Activated naive CD4-positive, alpha-beta T cell treated with anti-CD3 and anti-CD28 coated beads, Interleukin-2, amount 50 U/mL, for 72 hours (primary cell): ENCODE results near the gene GTF3A. TPM values are rescaled to one million over a fixed set of nuclear protein-coding genes. Genes with fewer than 3 reads are reported as not detected.
"Not testable (repeated sequence)": the region's sequence is repeated elsewhere in the genome, so short reads cannot be mapped to it uniquely, and the experiment has no call there.

ENCODE experiments used
- ATAC-seq, 2 donors: fragments of 150-1000 bp; cut with Tn5 transposase; 2 replicates each; pipeline ENCODE4 v1.10.0; 2021; ENCODE audit warnings: mild to moderate bottlenecking in 2 of 2, moderate library complexity in 2 of 2
- DNase-seq, 2 donors: peaks; one replicate each; pipeline ENCODE4 v3.0.0; 2021 to 2022; ENCODE audit warnings: low spot score in 2 of 2
- H3K27ac Mint-ChIP-seq, 2 donors: one replicate each; pipeline ENCODE4 v1.8.0; 2022; ENCODE audit warnings: mild to moderate bottlenecking in 2 of 2, mixed read lengths in 2 of 2
- H3K36me3 Mint-ChIP-seq, 2 donors: one replicate each; pipeline ENCODE4 v1.8.0; 2022; ENCODE audit warnings: mixed read lengths in 2 of 2
- H3K9me3 Mint-ChIP-seq, 2 donors: one replicate each; pipeline ENCODE4 v1.8.0; 2022; ENCODE audit warnings: mixed read lengths in 2 of 2
- total RNA-seq, 2 donors: library from RNA; stranded (reverse); gene quantifications; one replicate each; pipeline ENCODE4 v1.2.3, GENCODE V29; 2022

The GTF3A gene
- total RNA-seq, 2 donors from 2014 or later, result 133 to 190 TPM

GRCh38 chr13:27400405-27400804 is 24.0 kb upstream of the GTF3A start:
- not testable (repeated sequence) for H3K9me3 Mint-ChIP-seq, H3K36me3 Mint-ChIP-seq, ATAC-seq, DNase-seq, H3K27ac Mint-ChIP-seq

DNA sequence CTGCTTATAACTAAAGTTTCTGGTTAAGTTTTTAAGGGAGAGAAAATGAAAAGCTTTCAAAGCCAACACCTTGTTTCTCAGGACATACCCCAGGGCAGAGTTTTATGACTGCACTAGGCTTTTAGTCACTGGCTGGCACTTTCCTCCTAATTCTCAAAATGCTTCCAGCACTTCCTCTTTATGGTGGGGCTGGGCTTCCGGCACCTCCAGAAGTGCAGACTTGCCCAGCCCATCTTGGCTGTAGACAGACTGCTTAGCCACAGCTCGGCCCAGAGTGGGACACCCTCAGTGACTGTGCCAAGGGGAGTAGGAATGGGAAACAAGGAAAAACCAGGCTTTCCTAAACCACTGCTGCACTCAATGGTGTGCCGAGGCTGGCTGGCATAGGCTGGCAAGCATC is 23.2 kb upstream of the GTF3A start:
- no peaks in the 10 kb centered on the region for H3K9me3 Mint-ChIP-seq
- no peaks in the 10 kb centered on the region for H3K36me3 Mint-ChIP-seq
- H3K27ac Mint-ChIP-seq, result no peak overlapping the region
- no peak for DNase-seq
- ATAC-seq, result no peak

DNA sequence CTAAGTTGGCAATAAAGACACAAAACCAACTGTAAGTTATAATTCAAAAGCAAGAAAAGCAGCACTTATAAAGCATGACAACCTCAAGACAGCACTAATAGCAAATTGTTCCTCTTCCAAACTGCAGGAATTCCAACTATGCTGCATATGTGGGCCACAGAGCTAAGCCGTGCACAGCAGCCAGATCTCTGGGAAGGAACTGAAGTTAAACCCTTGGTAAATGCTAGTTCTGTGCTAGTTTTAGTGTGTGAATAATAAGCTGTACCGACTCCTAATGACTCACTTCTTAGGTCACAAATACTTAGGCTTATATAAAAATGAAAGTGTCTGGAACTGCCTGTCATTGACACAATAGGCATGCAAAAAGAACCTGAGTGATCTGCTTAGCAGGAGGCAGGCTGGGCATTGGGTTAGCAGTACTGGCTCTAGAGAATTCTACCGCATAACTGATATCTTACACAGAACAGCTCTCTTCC is 21.2 kb upstream of the GTF3A start:
- Mint-ChIP-seq H3K36me3 (no peaks in the 10 kb centered on the region), H3K9me3 (no peaks in the 10 kb centered on the region), H3K27ac (no peak overlapping the region)
- DNase-seq (no peak), ATAC-seq (peak; percentile 34 to 76)

DNA sequence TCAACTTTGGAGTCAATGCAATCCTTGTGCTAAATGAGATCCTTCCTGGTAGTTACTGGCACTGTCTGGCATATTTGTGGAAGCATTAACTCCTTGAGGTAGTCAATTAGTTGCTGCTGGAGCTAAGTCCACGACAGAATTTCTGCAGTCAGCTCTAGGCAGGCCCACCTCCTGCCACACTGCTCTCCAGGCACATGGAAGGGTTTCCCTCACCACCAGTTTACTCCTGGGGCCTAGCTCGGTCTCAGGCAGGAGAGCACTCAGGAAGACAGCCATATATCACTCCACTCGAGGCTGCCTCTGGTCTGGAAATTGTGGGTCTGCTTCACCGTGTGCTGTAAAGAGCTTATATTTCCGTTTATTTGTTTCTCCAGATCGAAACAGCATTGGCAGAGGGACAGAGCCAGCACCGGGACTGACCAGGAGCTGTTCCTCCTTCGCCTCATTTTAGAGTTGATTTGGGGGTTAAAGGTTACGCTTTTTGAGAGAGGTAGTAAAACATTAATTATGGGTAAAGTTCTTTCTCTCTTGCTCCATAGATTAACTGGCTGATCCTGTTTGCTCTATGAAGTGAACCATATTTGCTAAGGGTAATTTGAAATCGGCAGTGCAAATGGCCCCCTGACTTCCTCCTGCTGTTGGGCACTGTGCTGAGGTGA is 20.6 kb upstream of the GTF3A start:
- ATAC-seq (no peak), DNase-seq (no peak)
- Mint-ChIP-seq H3K36me3 (no peaks in the 10 kb centered on the region), H3K9me3 (no peaks in the 10 kb centered on the region), H3K27ac (peak overlapping the region in 1 of 2 donors; percentile 58)

- H3K9me3 Mint-ChIP-seq, result no peaks in the 10 kb centered on the region
- H3K27ac Mint-ChIP-seq, result peak overlapping the region in 1 of 2 donors; percentile 58
Measured at GRCh38 chr13:27404680-27405079, 19.7 kb upstream of the GTF3A start.

GRCh38 chr13:27405546-27406134 is 18.8 kb upstream of the GTF3A start:
- no peaks in the 10 kb centered on the region for H3K9me3 Mint-ChIP-seq
- no peak for ATAC-seq
- no peak overlapping the region for H3K27ac Mint-ChIP-seq

More at GRCh38 chr13:27404680-27405079, 19.7 kb upstream of the GTF3A start:
- ATAC-seq (no peak), DNase-seq (no peak)
- H3K36me3 Mint-ChIP-seq, result no peaks in the 10 kb centered on the region

DNA sequence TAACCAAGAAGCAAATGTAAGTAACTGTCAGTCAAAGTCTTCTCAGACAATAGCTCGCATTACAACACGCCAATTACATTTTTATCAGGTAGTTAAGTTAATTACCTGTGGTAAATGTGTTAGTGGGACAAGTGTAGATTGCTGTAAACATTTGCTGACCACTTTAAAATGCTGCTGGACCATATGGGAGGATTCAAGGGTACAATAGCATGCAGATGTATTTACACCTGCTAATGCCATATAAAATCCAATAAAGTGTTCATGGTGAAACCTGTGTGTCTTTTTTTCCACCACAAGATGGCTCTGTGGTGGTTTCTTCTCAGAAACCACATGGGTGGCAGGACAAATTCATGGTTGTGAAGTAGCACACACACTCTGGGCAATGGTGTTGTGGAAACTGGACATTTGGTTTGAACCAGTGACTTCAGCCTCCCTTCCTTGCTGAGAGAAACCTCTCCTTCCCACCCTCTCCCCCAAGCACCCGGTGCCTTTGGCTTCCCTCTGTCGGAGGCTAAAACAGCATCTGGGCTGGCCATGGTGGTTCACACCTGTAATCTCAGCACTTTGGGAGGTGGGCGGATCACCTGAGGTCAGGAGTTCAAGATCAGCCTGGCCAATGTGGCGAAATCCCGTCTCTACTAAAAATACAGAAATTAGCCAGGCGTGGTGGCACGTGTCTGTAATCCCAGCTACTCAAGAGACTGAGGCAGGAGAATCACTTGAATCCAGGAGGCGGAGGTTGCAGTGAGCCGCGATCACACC is 18.1 kb upstream of the GTF3A start:
- no peaks in the 10 kb centered on the region for H3K9me3 Mint-ChIP-seq
- H3K36me3 Mint-ChIP-seq, result no peaks in the 10 kb centered on the region
- peak in 1 of 2 donors; percentile 14 for DNase-seq
- peak; percentile 56 to 59 for ATAC-seq
- H3K27ac Mint-ChIP-seq, result peak overlapping the region in 1 of 2 donors; percentile 57

More at GRCh38 chr13:27405546-27406134, 18.8 kb upstream of the GTF3A start:
- no peaks in the 10 kb centered on the region for H3K36me3 Mint-ChIP-seq
- no peak for DNase-seq

DNA sequence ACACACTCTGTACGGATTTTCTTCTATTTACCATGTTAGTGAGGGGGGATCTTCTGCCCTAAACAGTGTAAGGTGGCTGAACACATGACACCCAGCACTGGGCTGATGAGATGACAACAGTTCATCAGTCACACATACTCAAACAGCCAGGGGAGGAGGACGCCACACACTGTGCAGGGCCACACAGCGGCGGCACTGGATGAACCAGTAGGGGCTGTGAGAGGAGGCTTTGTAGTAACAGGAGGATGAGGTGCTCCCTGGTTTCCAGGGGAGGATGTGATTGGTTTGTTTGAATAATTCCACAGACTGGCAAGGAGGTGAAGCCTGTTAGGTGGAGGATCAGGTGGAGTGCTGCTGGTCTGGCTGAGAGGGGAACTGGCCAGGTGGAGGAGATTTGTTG is 16.3 kb upstream of the GTF3A start:
- DNase-seq (no peak), ATAC-seq (no peak)
- no peaks in the 10 kb centered on the region for H3K36me3 Mint-ChIP-seq
- H3K27ac Mint-ChIP-seq, result no peak overlapping the region
- no peaks in the 10 kb centered on the region for H3K9me3 Mint-ChIP-seq

DNA sequence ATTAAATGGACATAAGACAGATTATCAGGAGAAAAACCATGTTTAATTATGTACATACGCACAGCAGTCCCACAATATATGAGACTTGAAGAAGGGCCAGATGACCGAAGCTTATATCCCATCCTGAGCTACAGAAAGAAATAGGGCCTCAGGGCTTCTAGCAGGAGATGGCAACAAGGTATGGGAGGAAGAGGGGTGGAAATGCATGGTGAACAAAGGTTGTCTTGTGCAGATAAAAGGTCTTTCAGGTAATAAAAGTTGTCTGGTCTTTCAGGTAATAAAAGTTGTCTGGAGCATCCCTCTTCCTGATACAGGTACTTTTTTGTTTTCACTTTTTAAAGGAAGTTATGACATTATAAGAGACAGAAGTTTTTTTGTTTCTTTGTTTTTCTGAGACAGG is 15.4 kb upstream of the GTF3A start:
- ATAC-seq, result no peak
- no peak for DNase-seq
- Mint-ChIP-seq H3K27ac (no peak overlapping the region), H3K9me3 (no peaks in the 10 kb centered on the region), H3K36me3 (no peaks in the 10 kb centered on the region)

GRCh38 chr13:27411341-27411740 is 13.1 kb upstream of the GTF3A start:
- peak in 1 of 2 donors; percentile 30 for ATAC-seq
- no peaks in the 10 kb centered on the region for H3K9me3 Mint-ChIP-seq
- H3K27ac Mint-ChIP-seq, result no peak overlapping the region
- DNase-seq, result no peak
- H3K36me3 Mint-ChIP-seq, result no peaks in the 10 kb centered on the region

GRCh38 chr13:27415116-27415515 is 9.3 kb upstream of the GTF3A start:
- no peak overlapping the region for H3K27ac Mint-ChIP-seq
- DNase-seq, result no peak
- no peaks in the 10 kb centered on the region for H3K9me3 Mint-ChIP-seq
- no peaks in the 10 kb centered on the region for H3K36me3 Mint-ChIP-seq
- ATAC-seq, result no peak

DNA sequence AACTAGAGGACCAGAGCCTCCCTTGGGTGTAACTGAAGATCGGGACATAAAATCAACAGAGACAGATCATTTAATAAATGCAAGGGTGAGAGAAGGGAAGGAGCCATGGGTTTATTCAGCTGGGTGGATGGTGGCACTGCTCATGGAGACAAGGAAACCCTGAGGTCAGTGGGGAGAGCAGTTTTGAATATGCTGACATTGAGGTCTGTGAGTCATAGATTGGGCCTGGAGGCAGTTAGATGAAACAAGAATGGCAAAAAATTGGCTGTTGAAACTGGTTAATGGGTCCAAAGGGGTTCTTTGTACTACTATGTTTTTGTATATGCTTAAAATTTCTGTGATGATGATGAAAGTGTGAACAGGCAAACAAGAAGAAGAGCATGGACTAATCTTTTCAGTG is 5.1 kb upstream of the GTF3A start:
- no peak for DNase-seq
- ATAC-seq, result peak in 1 of 2 donors; percentile 21
- peak overlapping the region in 1 of 2 donors; percentile 46 for H3K27ac Mint-ChIP-seq
- H3K36me3 Mint-ChIP-seq, result no peaks in the 10 kb centered on the region
- H3K9me3 Mint-ChIP-seq, result no peaks in the 10 kb centered on the region

DNA sequence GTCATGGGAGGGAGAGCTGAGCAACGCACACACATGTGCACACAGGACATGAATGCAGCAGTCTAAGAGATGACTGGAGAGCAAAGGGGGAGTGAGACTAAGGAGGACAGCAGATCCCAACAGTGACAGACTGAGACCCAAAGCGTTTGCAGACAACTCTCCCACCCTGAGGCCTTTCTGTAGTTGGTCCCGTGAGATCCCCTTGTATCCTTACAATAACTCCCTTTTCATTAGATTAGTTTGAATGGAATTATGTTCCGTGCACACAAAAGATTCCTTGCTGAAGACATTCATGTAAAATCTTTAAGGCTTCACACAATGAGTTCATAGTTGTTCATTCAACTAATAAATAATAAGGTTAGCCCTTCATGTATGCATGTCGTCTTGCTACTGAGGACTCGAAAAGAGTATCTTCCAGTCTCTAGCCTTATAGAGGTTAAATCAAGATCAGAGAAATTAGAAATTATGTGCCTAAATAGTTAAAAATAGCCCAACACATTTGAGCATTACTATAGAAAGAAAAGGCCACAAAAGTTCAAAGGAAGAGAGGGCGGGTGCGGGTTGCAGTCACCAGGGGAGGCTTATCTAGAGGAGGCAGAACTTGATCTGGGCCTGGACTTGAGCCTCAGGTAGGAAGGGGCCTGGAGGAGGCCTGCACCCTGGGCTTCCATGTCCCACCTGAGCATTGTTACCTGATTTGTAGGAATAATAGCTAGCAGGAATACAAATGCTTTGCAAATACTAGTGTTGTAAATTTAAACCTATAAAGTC is 3.1 kb upstream of the GTF3A start:
- Mint-ChIP-seq H3K36me3 (peaks cover 13 to 14% of the 10 kb centered on the region in 2 donors), H3K27ac (peak overlapping the region; percentile 7 to 50), H3K9me3 (no peaks in the 10 kb centered on the region)
- DNase-seq, result no peak
- ATAC-seq, result no peak

DNA sequence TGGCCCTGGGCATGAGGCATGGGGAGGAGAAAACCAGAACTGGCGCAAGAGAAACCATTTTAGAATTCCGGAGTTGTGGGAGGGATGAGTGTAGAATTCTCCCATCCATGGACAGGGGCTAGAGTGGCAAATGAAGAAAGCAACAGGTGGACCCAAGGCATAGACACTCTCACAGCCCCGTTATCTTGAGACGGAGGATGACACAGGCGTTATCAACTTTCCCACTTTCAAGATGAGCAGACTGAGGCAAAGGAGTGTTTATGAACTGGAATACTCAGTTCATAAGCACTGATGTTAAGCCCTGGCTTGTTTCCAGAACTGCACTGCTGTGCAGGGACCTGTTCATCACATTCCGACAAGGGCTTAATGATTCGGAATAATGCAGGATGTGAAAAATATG is 1.1 kb upstream of the GTF3A start:
- Mint-ChIP-seq H3K9me3 (no peaks in the 10 kb centered on the region), H3K27ac (peak overlapping the region; percentile 85 to 94), H3K36me3 (peaks cover 32 to 33% of the 10 kb centered on the region in 2 donors)
- ATAC-seq (no peak), DNase-seq (no peak)

- H3K36me3 Mint-ChIP-seq, result peaks cover 36% of the 10 kb centered on the region in 2 donors
- peak overlapping the region; percentile 94 to 98 for H3K27ac Mint-ChIP-seq
- peak in 1 of 2 donors; percentile 1 for ATAC-seq
- no peak for DNase-seq
- H3K9me3 Mint-ChIP-seq, result no peaks in the 10 kb centered on the region
Measured at GRCh38 chr13:27425158-27425917, 919 bp downstream of the GTF3A start.
